Esophagus mucosa (tissue), 1 donor: Measurements from ENCODE around the gene POFUT2. TPM values are rescaled to one million over a fixed set of nuclear protein-coding genes. Genes with fewer than 3 reads are reported as not detected.

Experiments used
- ATAC-seq: fragments of 200-7000 bp; cut with Tn5 transposase; one replicate; pipeline ENCODE4 v1.9.1; 2020
- total RNA-seq: library from RNA; stranded (reverse); gene quantifications from one replicate; pipeline ENCODE4 v1.2.4, GENCODE V29; 2023
- donor health status: DM: yes; HTN: yes; CAD: no.

Gene POFUT2
- total RNA-seq, 1 donor from 2014 or later = 6.2 TPM

DNA sequence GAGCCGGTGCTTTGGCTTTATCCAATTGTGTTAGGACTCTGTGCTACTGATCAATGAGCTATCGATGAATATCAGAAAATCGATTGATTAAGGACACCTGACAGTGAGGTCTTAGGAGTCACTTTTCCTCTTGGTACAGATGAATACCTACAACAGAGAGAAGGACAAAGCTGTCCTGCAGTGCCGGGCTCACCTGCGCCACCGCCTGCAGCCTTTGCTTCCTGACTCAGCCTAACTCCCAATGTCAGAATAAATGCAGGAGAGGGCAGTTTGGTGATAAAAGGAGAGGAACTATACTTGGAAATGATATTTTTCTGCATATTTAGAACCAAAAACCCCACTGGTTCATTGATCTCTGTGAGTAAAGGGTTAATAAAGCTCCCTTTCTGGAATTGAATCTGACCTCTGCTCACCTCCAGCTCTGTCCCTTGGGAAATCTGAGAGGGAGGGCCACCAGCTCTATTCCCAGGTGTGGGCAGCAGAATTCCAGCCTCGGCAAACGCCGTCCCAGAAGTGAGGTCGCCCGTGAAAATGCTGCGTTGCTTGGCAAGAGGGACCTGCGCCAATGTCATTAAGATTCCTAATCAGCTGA lies 39.3 kb downstream of the POFUT2 start:
- ATAC-seq = no peak

DNA sequence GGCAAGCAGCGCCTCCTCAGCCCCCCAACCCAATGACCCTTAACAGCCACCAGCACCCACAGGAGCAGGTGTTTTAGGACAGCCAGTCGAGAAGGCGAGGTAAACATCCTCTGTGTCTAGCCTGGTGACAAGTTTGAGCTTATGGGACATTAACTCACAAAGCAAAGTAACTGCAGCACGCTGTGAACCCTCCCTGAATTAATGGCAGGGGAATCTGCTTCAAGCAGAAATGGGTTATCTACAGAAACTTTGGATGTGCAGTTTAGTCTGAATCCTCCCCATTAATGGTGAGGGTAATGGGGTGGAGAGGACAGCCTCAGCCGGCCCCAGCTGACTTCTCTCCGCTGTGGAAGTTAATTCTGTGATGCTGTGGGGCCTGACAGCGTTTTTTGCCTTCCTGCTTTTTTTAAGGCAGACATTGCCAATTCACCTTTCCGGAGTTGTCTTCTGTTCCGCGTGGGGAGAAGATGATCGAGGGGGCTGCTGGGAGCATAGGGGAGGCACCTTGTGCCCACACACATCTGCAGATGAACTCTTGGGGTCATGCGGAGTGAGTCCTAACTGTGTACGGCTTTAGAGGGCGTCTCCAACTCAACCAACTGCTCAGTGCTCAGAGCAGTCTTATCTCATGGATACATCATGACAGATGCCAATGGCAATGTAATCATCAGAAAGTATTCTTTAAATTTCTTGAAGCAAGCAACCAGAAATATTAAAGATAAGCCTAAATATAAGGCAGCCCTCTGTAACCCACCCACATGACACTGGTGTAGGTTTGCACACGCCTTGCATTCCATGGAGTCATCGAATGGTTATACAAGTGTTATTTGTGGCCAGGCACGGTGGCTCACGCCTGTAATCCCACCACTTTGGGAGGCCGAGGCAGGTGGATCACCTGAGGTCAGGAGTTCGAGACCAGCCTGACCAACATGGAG lies 41.0 kb downstream of the POFUT2 start:
- no peak for ATAC-seq

DNA sequence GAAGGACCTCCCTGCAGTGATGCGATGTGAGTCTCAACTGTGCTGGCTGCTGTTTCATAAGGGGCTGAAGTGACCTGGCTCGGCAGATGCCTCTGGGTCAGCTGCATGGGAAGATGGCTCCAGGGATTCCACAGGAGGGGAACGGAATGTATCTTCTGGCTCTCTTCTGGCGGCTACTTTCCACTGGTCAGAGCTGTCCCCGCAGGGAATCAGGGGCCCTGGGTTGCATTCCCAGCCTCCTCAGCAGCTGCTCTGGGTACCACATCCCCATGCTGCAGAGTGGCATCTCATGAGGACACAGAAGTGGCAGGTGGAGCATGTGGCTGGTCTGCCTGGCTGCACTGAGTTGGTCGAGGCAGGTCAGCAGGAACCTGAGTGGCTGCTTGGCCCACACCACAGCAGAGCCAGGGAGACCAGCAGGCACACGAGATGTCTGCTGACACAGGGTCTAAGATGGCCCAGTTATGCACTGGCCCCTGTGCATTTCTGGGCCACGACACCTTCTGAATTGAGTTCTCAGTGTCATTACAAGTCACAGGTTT lies 42.8 kb downstream of the POFUT2 start:
- ATAC-seq = no peak

DNA sequence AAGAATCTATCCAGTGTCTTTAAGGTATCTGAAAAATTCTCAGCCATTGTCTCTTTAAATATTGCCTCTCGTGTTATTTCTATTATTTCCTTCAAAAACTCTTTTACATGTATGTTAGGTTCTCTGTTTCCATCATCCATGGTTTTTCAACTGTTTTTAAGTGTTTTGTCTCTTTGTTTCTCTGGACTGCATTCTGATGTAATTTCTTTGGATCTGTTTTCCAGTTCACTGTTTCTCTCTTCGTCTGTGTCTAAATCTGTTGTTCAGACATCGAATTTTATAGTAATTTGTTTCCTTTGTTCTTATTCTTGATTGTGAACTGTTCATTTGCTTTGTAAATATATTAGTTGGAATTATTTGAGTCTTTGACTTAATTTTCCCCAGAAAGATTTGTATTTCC lies 44.1 kb downstream of the POFUT2 start:
- ATAC-seq = no peak

DNA sequence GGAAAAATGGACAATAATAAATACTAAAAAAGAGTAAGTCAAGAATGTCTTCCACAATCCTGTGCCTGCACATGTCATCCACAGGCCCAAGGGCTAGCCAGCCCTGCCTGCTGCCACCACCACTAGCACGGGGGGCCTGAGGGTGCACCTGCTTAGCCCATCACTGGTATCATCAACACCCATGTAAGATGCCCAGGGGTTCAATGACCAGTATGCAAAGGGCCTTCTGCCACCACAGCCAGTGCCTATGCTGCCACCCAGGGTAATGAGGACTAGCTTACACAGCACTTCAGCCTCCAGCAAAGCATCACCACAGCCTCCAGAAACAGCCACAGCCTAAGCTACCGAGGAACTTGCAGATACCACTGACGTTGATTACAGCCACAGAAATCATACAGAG lies 46.3 kb downstream of the POFUT2 start:
- ATAC-seq = no peak

DNA sequence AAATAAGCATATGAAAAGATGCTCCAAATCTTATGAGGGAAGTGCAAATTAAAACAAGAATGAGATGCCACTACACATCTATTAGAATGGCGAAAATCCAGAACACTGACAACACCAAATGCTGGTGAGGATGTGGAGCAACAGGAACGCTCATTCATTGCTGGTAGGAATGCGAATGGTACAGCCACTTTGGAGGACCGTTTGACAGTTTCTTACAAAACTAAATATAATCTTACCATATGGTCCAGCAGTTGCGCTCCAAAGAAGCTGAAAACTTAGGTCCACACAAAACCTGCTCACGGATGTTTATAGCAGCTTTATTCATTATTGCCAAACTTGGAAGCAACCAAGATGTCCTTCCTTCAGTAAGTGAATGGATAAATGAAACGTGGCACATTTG lies 50.3 kb downstream of the POFUT2 start:
- ATAC-seq = no peak

DNA sequence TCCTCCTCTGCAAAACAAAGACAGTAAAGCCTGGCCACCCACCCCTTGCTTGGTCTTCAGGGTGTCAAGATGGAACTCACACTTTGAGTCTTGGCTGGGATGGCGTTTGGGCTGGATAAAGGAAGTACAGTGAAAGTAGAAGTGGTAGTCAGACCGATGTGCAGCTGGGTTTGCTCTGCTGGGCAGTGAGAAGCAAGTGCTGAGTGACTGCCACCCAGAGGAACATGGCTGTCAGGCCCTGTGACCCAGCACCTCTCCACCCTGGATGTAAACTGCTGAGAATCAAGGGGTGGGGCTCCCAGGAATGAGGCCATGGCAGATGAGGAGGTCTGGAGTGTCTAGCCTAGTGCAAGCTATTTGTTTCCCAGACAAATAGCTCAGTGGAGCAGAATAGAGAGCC lies 51.2 kb downstream of the POFUT2 start:
- peak; percentile 8 for ATAC-seq

DNA sequence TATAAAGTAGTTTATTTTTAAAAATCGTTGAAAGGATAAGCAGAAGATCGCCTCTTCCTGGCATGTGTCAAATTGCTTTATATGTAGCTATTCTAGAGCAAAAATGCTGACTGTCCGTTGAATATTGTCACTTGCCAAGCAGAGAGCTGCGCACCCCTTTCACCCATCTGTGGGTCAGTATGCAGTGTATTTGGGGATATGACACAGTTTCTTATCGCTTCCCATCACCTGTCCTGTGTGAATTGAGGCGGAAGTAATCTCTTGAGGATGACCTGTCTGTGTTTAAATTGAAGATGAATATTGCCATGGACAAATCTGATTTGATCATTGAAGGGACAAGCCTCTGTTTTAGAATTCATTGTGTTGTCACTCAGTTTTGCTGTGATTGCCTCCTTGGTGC lies 52.2 kb downstream of the POFUT2 start:
- no peak for ATAC-seq

DNA sequence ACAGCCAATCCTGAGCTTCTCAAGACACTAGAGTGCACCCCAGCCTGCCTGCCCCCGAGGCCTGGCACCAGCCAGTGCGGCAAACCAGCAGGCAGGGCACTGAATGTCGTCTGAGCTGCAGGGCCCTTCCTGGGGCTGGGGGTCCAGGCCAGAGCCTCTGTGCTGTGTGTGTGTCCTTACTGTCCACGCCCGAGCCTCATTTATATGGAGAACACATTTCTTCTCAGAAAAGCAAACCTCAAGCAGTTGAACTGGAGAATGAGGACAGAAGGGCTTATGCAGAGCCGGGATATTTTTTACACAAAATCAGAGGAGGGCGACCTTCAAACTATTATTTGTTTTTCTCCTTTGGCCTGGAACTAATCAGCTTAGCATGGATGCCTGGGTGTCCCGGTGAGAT lies 52.7 kb downstream of the POFUT2 start:
- no peak for ATAC-seq

DNA sequence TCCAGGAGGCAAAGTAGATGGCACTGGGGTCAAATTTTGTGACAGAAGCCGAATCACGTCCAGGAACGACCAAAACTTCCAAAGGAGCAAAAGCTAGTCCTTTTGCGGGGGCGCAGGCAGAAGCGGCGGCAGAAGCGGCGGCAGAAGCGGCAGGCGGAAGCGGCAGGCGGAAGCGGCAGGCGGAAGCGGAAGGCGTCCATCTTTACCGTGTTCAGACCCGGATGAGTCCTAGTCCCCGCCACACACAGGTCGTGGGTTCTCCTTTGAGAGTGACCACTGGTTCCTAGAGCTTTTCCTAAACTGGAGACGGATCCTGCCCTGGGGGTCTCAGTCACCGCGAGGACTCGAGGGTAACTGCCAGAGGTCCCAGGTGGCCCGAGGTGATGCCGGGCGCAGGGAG lies 53.6 kb downstream of the POFUT2 start:
- no peak for ATAC-seq

DNA sequence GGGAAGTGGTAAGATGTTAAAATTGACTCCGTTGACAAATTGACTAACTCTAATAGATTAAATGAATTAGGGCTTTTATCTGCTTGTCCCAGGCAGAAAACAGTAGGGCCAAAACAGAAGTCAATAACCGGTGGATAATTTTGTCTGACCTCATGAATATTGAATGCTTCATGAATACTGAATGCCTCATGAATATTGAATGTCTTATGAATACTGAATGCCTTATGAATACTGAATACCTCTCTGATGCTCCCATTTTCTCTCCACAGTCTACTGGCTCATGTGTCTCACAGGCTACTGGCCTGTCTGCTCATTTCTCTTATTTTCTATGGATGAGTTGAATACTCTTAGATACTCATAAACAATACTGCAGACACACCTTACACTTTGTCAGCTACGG lies 56.0 kb downstream of the POFUT2 start:
- no peak for ATAC-seq

DNA sequence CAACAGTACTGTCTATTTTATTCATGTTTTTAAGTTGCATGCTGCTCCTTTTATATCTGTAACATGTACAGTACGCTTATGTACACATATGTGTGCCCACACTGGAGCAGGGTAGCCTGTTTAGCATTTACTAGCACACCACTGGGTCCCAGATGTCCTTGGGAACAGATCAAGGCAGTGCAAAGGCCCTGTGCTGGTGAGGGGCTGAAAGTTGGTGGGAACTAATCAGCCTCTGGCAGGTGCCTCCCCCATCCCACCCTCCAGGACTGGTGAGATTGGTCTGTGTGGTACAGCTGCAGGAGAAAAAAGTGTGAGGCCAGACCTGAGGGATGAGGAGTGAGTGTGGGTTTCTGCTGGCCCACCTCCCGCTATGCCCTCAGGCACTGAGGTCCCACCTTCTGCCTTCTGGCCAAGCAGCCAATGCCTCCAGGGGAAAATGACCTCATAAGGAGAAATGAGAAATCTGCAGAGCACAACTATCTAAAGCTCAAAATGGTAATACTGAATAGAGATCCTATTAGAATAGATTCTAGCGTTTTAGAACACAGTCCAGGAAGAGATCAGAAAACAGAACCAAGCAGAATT lies 58.9 kb downstream of the POFUT2 start:
- ATAC-seq = peak; percentile 11

DNA sequence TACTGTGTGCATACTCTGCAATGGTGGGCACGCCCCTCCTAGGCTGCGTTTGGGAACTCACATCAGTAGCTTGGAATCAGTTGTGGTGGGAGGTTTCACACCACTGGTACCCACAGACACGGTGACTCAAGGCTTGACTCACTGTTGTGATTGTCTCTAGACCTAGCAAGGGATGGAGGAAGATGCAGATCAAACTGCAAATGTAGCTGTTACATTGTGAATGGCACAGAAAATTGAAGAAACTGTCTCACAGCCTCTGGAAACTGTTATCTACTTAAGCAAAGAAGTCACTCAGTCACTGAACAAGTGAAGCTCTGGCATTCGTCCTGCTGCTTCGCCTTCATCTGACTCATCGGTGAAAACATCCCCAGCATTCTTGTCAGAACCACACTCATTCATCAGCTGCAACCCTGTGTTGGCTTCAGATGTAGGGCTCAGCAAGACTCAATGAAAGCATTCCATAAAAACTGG lies 59.5 kb downstream of the POFUT2 start:
- peak; percentile 67 for ATAC-seq

DNA sequence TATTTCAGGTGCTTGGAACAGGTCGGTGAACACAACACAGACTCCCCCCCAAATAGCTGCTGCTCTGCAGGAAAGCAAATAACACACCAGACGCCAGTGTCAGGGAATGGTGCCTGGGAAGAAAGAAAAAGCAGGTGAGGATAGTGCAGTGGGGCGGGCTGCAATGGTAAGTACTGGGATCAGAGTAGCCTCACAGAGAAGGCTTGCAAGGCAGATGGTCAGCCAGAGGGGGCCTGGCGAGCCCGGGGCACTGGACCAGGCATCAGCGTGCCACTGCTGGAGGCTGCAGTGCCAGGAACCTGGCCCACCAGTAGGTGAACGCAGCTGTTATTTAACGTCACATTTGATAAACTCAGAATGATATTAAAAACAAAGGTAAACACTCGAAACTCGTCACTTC lies 60.0 kb downstream of the POFUT2 start:
- no peak for ATAC-seq

DNA sequence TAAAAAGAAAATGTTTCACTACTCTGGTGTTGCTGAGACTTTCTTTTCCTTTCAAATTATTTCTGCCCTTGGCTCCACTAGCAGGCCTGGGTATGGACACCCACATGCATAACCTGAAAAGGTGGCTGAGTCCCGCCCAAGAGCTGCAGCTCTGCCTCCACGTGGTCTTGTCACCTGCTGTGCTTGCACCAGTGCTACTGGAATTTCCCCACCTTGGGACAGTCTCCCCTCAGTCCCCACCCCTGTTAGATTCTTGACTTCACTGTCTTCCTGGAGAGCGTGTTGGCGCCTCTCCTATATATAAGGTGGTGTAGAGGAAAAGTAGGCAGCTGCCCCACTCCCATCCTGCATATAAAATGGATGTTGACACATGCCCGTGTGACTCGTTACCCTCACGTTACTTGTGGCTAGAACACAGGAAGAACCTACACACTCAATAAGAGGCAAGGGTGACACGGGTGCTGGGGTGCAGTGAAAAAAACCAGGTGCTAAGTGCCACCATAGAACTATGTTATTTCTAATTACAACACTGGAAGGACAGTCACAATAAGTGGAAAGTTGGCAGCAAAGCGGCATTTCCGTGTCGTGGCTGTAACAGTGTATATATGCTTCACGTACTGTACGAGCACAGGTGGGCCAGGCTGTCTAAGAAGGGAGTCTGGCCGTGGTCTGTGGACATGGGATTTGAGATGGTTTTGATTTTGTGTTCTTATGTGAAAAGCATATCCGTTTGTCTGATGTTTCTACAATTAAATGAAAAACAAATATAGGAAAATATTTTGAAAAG lies 61.0 kb downstream of the POFUT2 start:
- no peak for ATAC-seq

DNA sequence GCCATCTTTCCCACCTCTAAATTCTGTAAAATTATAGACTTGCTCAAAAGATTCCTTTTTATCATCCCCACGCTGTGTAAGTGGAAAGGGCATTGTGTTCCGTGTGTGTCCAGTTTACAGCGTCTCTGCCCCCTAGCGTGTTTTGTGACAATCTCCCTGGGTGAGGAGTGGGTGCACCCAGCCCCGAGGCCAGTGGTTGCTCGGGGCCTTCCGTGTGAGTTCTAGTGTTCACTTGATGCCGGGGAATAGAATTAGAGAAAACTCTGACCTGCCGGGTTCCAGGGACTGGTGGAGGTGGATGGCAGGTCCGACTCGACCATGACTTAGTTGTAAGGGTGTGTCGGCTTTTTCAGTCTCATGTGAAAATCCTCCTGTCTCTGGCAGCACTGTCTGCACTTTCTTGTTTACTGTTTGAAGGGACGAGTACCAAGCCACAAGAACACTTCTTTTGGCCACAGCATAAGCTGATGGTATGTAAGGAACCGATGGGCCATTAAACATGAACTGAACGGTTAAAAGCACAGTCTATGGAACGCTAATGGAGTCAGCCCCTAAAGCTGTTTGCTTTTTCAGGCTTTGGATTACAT lies 61.9 kb downstream of the POFUT2 start:
- no peak for ATAC-seq

DNA sequence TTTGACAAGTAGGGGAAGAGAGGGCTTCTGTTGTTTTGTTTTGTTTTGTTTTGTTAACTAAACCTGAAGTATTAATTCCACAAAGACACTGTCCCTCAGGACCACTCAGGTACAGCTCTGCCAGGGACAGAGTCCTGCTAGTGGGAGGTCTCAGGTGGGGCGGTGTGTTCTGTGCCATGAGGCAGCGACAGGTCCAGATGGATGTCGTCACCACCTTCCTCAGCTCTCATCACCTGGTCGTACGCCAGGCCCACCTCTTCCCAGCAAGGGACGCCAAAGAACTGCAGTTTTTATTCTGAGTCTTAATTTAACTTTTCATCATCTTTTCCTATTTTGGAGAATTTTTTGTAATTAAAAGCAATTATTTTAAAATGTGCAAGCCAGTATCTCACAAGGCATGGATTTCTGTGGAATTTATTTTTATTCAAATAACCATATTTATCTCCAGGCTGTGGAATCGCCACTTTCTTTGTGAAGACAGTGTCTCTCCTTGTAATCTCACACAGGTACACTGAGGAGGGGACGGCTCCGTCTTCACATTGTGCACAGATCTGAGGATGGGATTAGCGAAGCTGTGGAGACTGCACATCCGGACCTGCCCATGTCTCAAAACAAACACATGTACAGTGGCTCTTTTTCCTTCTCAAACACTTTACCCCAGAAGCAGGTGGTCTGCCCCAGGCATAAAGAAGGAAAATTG lies 62.5 kb downstream of the POFUT2 start:
- ATAC-seq = no peak

DNA sequence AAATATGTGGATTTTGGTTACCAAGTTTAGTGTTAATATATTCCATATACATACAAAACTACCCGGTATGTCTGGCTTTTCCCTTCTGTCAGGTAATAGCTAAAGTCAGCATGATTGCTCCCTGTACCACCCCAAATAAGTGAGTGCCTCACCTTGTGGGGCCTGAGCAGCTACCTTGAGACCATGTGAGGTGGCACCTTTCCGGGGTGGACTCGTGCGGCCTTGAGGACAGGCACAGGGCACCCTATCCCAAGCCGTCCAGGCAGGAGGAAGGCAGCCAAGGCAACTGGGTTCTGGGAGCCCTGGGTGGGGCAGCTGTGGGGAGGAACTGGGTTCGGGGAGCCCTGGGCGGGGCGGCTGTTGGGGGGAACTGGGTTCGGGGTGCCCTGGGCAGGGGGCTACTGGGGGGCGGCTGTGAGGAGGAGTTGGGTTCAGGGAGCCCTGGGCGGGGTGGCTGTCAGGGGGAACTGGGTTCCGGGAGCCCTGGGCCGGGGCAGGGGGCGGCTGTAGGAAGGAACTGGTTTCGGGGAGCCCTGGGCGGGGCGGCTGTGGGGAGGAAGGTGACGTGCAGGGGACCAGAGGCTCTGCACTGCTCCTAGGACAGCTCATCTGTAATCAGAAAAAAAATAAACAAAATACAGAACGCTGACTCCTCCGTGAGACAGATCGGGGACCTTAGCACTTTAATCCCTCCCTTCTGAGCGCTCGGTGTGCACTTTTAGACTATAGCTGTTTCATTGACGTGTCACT lies 63.3 kb downstream of the POFUT2 start:
- ATAC-seq = peak; percentile 61

DNA sequence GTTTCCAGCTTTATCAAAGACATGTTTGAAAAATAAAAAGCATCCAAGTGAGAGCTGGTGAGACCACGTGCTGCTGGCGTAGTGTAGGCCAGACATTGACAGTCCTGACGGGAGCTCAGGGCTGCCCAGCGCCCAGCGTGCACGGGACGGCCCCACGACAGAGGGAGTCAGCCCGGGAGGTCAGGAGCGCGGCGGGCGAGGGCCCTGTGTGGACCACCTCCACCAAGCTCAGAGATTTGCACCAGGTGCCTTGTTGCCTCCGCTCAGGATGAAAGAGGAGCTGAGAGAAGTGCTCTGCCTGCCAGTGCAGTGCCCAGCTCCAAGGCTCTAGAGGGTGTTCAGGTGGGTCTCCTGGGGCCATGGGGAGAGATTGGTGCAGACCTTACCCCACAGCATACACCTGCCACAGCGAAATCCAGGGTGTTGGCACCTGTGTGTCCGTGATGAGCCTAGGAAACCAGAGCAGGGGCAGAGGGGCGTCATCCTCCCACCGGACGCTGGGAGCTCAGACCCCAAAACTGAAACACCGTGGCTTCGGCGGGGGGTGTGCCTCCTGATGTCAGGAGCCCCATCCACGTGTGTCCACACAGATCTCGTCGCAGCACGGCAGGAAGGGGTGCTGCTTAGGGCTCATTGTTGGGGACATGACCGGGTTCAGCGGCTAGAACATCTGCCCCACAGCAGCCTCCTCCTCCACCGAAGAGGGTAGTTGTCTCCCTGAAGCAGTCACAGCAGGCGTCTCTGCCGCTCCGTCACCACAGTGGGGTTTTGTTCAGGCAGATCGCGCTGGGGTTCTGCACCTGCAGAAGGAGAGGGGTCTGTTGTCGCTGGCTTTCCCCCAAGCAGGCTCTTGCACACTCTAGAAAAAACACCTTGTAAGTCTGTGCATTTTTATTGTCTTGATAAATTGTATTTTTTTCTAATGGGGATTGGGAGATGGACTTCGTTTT lies 64.2 kb downstream of the POFUT2 start:
- no peak for ATAC-seq

DNA sequence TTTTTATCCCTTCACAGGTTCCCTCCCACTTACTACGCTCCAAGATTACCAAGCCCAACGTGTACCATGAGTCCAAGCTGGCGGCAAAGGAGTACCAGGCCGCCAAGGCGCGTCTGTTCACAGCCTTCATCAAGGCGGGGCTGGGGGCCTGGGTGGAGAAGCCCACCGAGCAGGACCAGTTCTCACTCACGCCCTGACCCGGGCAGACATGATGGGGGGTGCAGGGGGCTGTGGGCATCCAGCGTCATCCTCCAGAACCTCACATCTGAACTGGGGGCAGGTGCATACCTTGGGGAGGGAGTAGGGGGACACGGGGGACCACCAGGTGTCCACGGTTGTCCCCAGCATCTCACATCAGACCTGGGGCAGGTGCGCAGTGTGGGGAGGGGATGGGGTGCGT lies 65.7 kb downstream of the POFUT2 start:
- ATAC-seq = no peak
